Measurements from ENCODE around the gene LARGE1. TPM values are rescaled to one million over a fixed set of nuclear protein-coding genes. Genes with fewer than 3 reads are reported as not detected.

Gene LARGE1
- total RNA-seq, 1 donor from 2014 or later = 81.2 TPM

GRCh38 chr22:33806191-33806590, 114.1 kb downstream of the LARGE1 start:
- Mint-ChIP-seq H3K27ac (ENCODE audit: unreplicated experiment) (no peak overlapping the region), H3K4me3 (ENCODE audit: unreplicated experiment) (no peak overlapping the region), H3K27me3 (ENCODE audit: unreplicated experiment) (peaks cover 2% of the 10 kb centered on the region), H3K4me1 (ENCODE audit: low read depth, unreplicated experiment) (peaks cover 19% of the 10 kb centered on the region), H3K9me3 (ENCODE audit: unreplicated experiment) (peaks cover 8% of the 10 kb centered on the region), H3K36me3 (ENCODE audit: unreplicated experiment) (peaks cover 4% of the 10 kb centered on the region)
- no peak for TF ChIP-seq CTCF (IDR thresholded peaks at IDR 0.05; ENCODE audit: partially characterized antibody, unreplicated experiment)
- no peak for DNase-seq

- H3K4me3 Mint-ChIP-seq (ENCODE audit: unreplicated experiment) = no peak overlapping the region
- no peak for DNase-seq
- peaks cover under 1% of the 10 kb centered on the region for H3K27me3 Mint-ChIP-seq (ENCODE audit: unreplicated experiment)
- peaks cover 6% of the 10 kb centered on the region for H3K36me3 Mint-ChIP-seq (ENCODE audit: unreplicated experiment)
- TF ChIP-seq CTCF (IDR thresholded peaks at IDR 0.05; ENCODE audit: partially characterized antibody, unreplicated experiment) = no peak
- peaks cover 5% of the 10 kb centered on the region for H3K4me1 Mint-ChIP-seq (ENCODE audit: low read depth, unreplicated experiment)
- no peak overlapping the region for H3K27ac Mint-ChIP-seq (ENCODE audit: unreplicated experiment)
- H3K9me3 Mint-ChIP-seq (ENCODE audit: unreplicated experiment) = peaks cover 4% of the 10 kb centered on the region
These were observed 116.6 kb downstream of the LARGE1 start for GRCh38 chr22:33803371-33804282.

GRCh38 chr22:33798401-33798800, 121.9 kb downstream of the LARGE1 start:
- Mint-ChIP-seq H3K4me1 (ENCODE audit: low read depth, unreplicated experiment) (peaks cover 7% of the 10 kb centered on the region), H3K9me3 (ENCODE audit: unreplicated experiment) (peaks cover 4% of the 10 kb centered on the region), H3K36me3 (ENCODE audit: unreplicated experiment) (peaks cover 6% of the 10 kb centered on the region), H3K27ac (ENCODE audit: unreplicated experiment) (no peak overlapping the region), H3K4me3 (ENCODE audit: unreplicated experiment) (no peak overlapping the region), H3K27me3 (ENCODE audit: unreplicated experiment) (peaks cover 4% of the 10 kb centered on the region)
- no peak for DNase-seq
- TF ChIP-seq CTCF (IDR thresholded peaks at IDR 0.05; ENCODE audit: partially characterized antibody, unreplicated experiment) = no peak

- no peak for TF ChIP-seq CTCF (IDR thresholded peaks at IDR 0.05; ENCODE audit: partially characterized antibody, unreplicated experiment)
- Mint-ChIP-seq H3K36me3 (ENCODE audit: unreplicated experiment) (peaks cover 6% of the 10 kb centered on the region), H3K27ac (ENCODE audit: unreplicated experiment) (no peak overlapping the region), H3K4me3 (ENCODE audit: unreplicated experiment) (no peak overlapping the region), H3K9me3 (ENCODE audit: unreplicated experiment) (peaks cover 4% of the 10 kb centered on the region), H3K27me3 (ENCODE audit: unreplicated experiment) (peaks cover 4% of the 10 kb centered on the region), H3K4me1 (ENCODE audit: low read depth, unreplicated experiment) (peaks cover 8% of the 10 kb centered on the region)
- DNase-seq = no peak
These were observed 123.8 kb downstream of the LARGE1 start for GRCh38 chr22:33796494-33796893.

- no peak overlapping the region for H3K4me3 Mint-ChIP-seq (ENCODE audit: unreplicated experiment)
- peaks cover 8% of the 10 kb centered on the region for H3K9me3 Mint-ChIP-seq (ENCODE audit: unreplicated experiment)
- H3K36me3 Mint-ChIP-seq (ENCODE audit: unreplicated experiment) = peaks cover 11% of the 10 kb centered on the region
- H3K27ac Mint-ChIP-seq (ENCODE audit: unreplicated experiment) = no peak overlapping the region
- TF ChIP-seq CTCF (IDR thresholded peaks at IDR 0.05; ENCODE audit: partially characterized antibody, unreplicated experiment) = no peak
- H3K4me1 Mint-ChIP-seq (ENCODE audit: low read depth, unreplicated experiment) = peaks cover 8% of the 10 kb centered on the region
- peaks cover 1% of the 10 kb centered on the region for H3K27me3 Mint-ChIP-seq (ENCODE audit: unreplicated experiment)
- no peak for DNase-seq
These were observed 126.8 kb downstream of the LARGE1 start for GRCh38 chr22:33793475-33793874.

Data from glutamatergic neuron (in vitro differentiated cells).